Panc1 (cell line): ENCODE results near the gene ENTPD7. TPM values are rescaled to one million over a fixed set of nuclear protein-coding genes. Genes with fewer than 3 reads are reported as not detected.

ENCODE experiments used
- ATAC-seq: fragments of 200-7000 bp; cut with Tn5 transposase; 2 replicates; pipeline ENCODE4 v1.9.1; 2020; ENCODE audit warnings: mild to moderate bottlenecking, moderate library complexity
- BruUV-seq: library from RNA; stranded (reverse); fragments of 400-500 nt; replicated peaks from 2 replicates; lab custom pipeline; 2021; lab: Mats Ljungman, UMichigan
- CTCF ChIA-PET: fragments of 300-600 bp; sonication (Branson Sonifier 250); formaldehyde crosslinking; loops from one replicate; lab custom pipeline; 2022; ENCODE audit warnings: antibody characterized with exemption; lab: Charles Lee
- POLR2A ChIA-PET: fragments of 300-600 bp; sonication (Branson Sonifier 250); formaldehyde crosslinking; loops from one replicate; lab custom pipeline; 2022; ENCODE audit warnings: antibody characterized with exemption; lab: Charles Lee
- DNase-seq: peaks from one replicate; pipeline ENCODE4 v3.0.0-alpha.2; 2010; ENCODE audit warnings: low read depth, low spot score
- H3K27ac ChIP-seq: 2 replicates; pipeline ENCODE4 v1.5.1; 2011; ENCODE audit warnings: mild to moderate bottlenecking, low read length, inconsistent platforms
- H3K27me3 ChIP-seq: fragments of 200-500 bp; sonication (Bioruptor generic); 2 replicates; pipeline ENCODE4 v1.6.0; 2014; ENCODE audit warnings: low read length, inconsistent platforms; ENCODE audit not compliant: control insufficient read depth, insufficient read depth
- H3K36me3 ChIP-seq: fragments of 200-500 bp; sonication (Bioruptor generic); 2 replicates; pipeline ENCODE4 v1.5.1; 2014; ENCODE audit warnings: inconsistent platforms, mild to moderate bottlenecking, low read length, moderate library complexity; ENCODE audit not compliant: control insufficient read depth, insufficient read depth
- H3K4me1 ChIP-seq: 2 replicates; pipeline ENCODE4 v1.5.1; 2011; ENCODE audit warnings: inconsistent platforms, mild to moderate bottlenecking, low read length, moderate library complexity; ENCODE audit not compliant: control insufficient read depth, insufficient read depth
- H3K4me3 ChIP-seq, 2 experiments: 2 replicates each; pipeline ENCODE4 v1.5.1; 2011 to 2012; ENCODE audit warnings: low read depth in 2 of 2, low read length in 2 of 2, mild to moderate bottlenecking in 2 of 2, inconsistent platforms in 1 of 2, moderate library complexity in 1 of 2
- H3K9me3 ChIP-seq: fragments of 200-500 bp; sonication (Bioruptor generic); 2 replicates; pipeline ENCODE4 v1.5.1; 2014; ENCODE audit warnings: low read depth, mild to moderate bottlenecking, inconsistent platforms, low read length, moderate library complexity; ENCODE audit not compliant: control insufficient read depth, insufficient read depth
- CTCF ChIP-seq: fragments of 450-650 bp; IDR thresholded peaks from 2 replicates; pipeline ENCODE4 v1.5.1; 2017; ENCODE audit warnings: mild to moderate bottlenecking
- POLR2AphosphoS5 ChIP-seq: IDR thresholded peaks from 2 replicates; pipeline ENCODE4 v1.6.1; 2012; ENCODE audit warnings: mild to moderate bottlenecking, low read depth, low read length, moderate library complexity
- REST ChIP-seq, 2 experiments: IDR thresholded peaks; 2 replicates each; pipeline ENCODE4 v1.6.1; 2011 to 2012; ENCODE audit warnings: low read depth in 2 of 2, control low read depth in 1 of 2, low read length in 1 of 2, mild to moderate bottlenecking in 1 of 2, moderate library complexity in 1 of 2; ENCODE audit not compliant: insufficient read depth in 1 of 2
- SIN3A ChIP-seq: IDR thresholded peaks from 2 replicates; pipeline ENCODE4 v1.6.1; 2012; ENCODE audit warnings: low read depth, mild to moderate bottlenecking, low read length, moderate library complexity, borderline replicate concordance; ENCODE audit not compliant: insufficient read depth
- TCF7L2 ChIP-seq: IDR thresholded peaks from 2 replicates; pipeline ENCODE4 v1.6.1; 2011; ENCODE audit warnings: mild to moderate bottlenecking, low read depth, low read length, inconsistent platforms
- in situ Hi-C: cut with HindIII; loops from 2 replicates; pipeline ENCODE4 v1.10.0; 2016; ENCODE audit warnings: low sequenced_read_pairs, low pct_unique_long_range_greater_than_20kb
- intact Hi-C: fragments of 100-400 bp; cut with micrococcal nuclease; formaldehyde crosslinking; loops from one replicate; pipeline ENCODE4 v1.10.0; 2022; ENCODE audit not compliant: unreplicated experiment
- total RNA-seq: library from RNA; stranded (reverse); gene quantifications from one replicate; pipeline ENCODE4 v1.2.1, GENCODE V29; 2021; ENCODE audit not compliant: unreplicated experiment

ENTPD7 gene
- total RNA-seq, 1 experiment from 2014 or later = 15.9 TPM

GRCh38 chr10:99742254-99742653 is 82.9 kb downstream of the ENTPD7 start:
- TF ChIP-seq TCF7L2 = no peak
- no peak for TF ChIP-seq CTCF
- TF ChIP-seq REST (IDR thresholded peaks at IDR 0.05; ENCODE audit: insufficient read depth in 1 of 2, low read depth in 2 of 2, low read length in 1 of 2) = no peak
- TF ChIP-seq POLR2AphosphoS5 = no peak
- TF ChIP-seq SIN3A = no peak
- in situ Hi-C loops = no loop called here
- POLR2A ChIA-PET = interaction anchor here (0.7 kb wide), 2 partner anchors 10 to 491 kb away, joined by 3 to 8 read pairs; partner anchors contain the start of gene CUTC

GRCh38 chr10:99742701-99743100 is 83.4 kb downstream of the ENTPD7 start:
- Histone ChIP-seq H3K4me3 (no peak overlapping the region), H3K36me3 (peaks cover 57% of the 10 kb centered on the region), H3K9me3 (peaks cover 18% of the 10 kb centered on the region), H3K27ac (no peak overlapping the region), H3K27me3 (no peaks in the 10 kb centered on the region), H3K4me1 (peaks cover 6% of the 10 kb centered on the region)
- ATAC-seq (no peak), DNase-seq (no peak)
- TF ChIP-seq REST (IDR thresholded peaks at IDR 0.05; ENCODE audit: insufficient read depth in 1 of 2, low read depth in 2 of 2, low read length in 1 of 2) (no peak), POLR2AphosphoS5 (no peak), TCF7L2 (no peak)
- POLR2A ChIA-PET = interaction anchor here (0.7 kb wide), 3 partner anchors 10 to 490 kb away, joined by 3 to 8 read pairs (median 4); partner anchors contain the start of gene CUTC
- no TSS peak for BruUV-seq
- in situ Hi-C loops (no loop called here), intact Hi-C loops (no loop called here)
- CTCF ChIA-PET = interaction anchor here (0.6 kb wide), 1 partner anchor 366 kb away, joined by 3 read pairs; no protein-coding TSS in a partner anchor

More at GRCh38 chr10:99742254-99742653, 82.9 kb downstream of the ENTPD7 start:
- Histone ChIP-seq H3K4me1 (peaks cover 6% of the 10 kb centered on the region), H3K36me3 (peaks cover 56% of the 10 kb centered on the region), H3K4me3 (no peak overlapping the region), H3K9me3 (peaks cover 18% of the 10 kb centered on the region), H3K27ac (0 out of 2 replicates have a peak overlapping the region, but pooled peaks have one; percentile 5), H3K27me3 (no peaks in the 10 kb centered on the region)
- CTCF ChIA-PET = interaction anchor here (0.5 kb wide), 1 partner anchor 10 kb away, joined by 3 read pairs; no protein-coding TSS in a partner anchor
- intact Hi-C loops = no loop called here
- no TSS peak for BruUV-seq
- ATAC-seq (no peak), DNase-seq (no peak)
